Ovary (tissue), 3 donors: ENCODE measurements around the gene TRIM46.

Experiments used
- CTCF ChIP-seq, 3 donors: fragments of 450-650 bp in 2 of 3; fragments of 200-600 bp in 1 of 3; IDR thresholded peaks; one replicate each; pipeline versions ENCODE4 v1.5.1 to v1.8.0; 2016 to 2022; ENCODE audit warnings: antibody characterized with exemption in 3 of 3, mild to moderate bottlenecking in 1 of 3
- POLR2A ChIP-seq: fragments of 450-650 bp; IDR thresholded peaks from one replicate; pipeline ENCODE4 v1.6.1; 2017; ENCODE audit warnings: antibody characterized with exemption, mild to moderate bottlenecking, moderate library complexity
- donor health status: DM: no; HTN: no; CAD: no.

DNA sequence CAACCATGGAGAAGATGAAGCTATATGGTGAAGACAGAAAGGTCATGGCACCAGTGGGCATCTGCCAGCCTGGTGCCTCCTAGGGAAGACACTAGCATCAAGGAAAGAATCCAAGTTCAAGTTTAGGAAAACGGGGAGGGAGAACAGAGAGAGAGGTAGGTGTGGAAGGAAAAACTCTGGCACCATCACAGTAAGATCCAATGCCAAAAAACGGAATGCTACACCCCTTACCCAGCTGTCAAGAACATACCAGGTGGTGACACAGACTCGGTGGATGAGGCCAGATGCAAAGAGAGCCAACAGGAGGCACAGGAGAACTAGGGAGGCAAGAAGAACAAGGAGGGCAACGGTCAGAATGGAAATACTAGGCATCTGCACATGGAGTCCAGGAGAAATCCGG is 4.1 kb upstream of the TRIM46 start:
- no peak for TF ChIP-seq CTCF (IDR thresholded peaks at IDR 0.05)
- TF ChIP-seq POLR2A: no peak
